Osteocyte (in vitro differentiated cells): ENCODE measurements around the gene CCDC93. TPM values are rescaled to one million over a fixed set of nuclear protein-coding genes. Genes with fewer than 3 reads are reported as not detected.

ENCODE experiments used
- DNase-seq: peaks from one replicate; pipeline ENCODE4 v3.0.0; 2021; ENCODE audit warnings: mixed read lengths; ENCODE audit not compliant: unreplicated experiment; ENCODE audit errors: extremely low spot score
- H3K27ac Mint-ChIP-seq: one replicate; pipeline ENCODE4 v1.8.0; 2021; ENCODE audit warnings: mild to moderate bottlenecking, mixed read lengths; ENCODE audit not compliant: unreplicated experiment
- H3K27me3 Mint-ChIP-seq: one replicate; pipeline ENCODE4 v1.8.0; 2021; ENCODE audit warnings: mixed read lengths; ENCODE audit not compliant: unreplicated experiment
- H3K36me3 Mint-ChIP-seq: one replicate; pipeline ENCODE4 v1.8.0; 2021; ENCODE audit warnings: mixed read lengths; ENCODE audit not compliant: unreplicated experiment
- H3K4me1 Mint-ChIP-seq: one replicate; pipeline ENCODE4 v1.8.0; 2021; ENCODE audit warnings: mixed read lengths; ENCODE audit not compliant: unreplicated experiment
- H3K4me3 Mint-ChIP-seq: one replicate; pipeline ENCODE4 v1.8.0; 2021; ENCODE audit warnings: mild to moderate bottlenecking, moderate library complexity, mixed read lengths; ENCODE audit not compliant: unreplicated experiment
- H3K9me3 Mint-ChIP-seq: one replicate; pipeline ENCODE4 v1.8.0; 2021; ENCODE audit warnings: mixed read lengths; ENCODE audit not compliant: unreplicated experiment
- CTCF ChIP-seq: fragments of 200-600 bp; sonication (generic); IDR thresholded peaks from 2 replicates; pipeline ENCODE4 v1.5.0; 2021; ENCODE audit warnings: antibody characterized with exemption, mild to moderate bottlenecking, moderate library complexity
- total RNA-seq: library from RNA; stranded (reverse); gene quantifications from 2 replicates; pipeline ENCODE4 v1.2.1, GENCODE V29; 2021

The CCDC93 gene
- total RNA-seq, 1 donor from 2014 or later: 23.3 TPM

GRCh38 chr2:117943013-117943672 lies 70.7 kb downstream of the CCDC93 start:
- Mint-ChIP-seq H3K4me3 (no peak overlapping the region), H3K4me1 (no peaks in the 10 kb centered on the region), H3K9me3 (no peaks in the 10 kb centered on the region), H3K27me3 (no peaks in the 10 kb centered on the region), H3K27ac (no peak overlapping the region), H3K36me3 (peaks cover 56% of the 10 kb centered on the region)
- no peak for TF ChIP-seq CTCF
- no peak for DNase-seq

GRCh38 chr2:117942551-117942950 lies 71.3 kb downstream of the CCDC93 start:
- no peak for DNase-seq
- no peak for TF ChIP-seq CTCF
- no peaks in the 10 kb centered on the region for H3K4me1 Mint-ChIP-seq
- H3K4me3 Mint-ChIP-seq: no peak overlapping the region
- H3K9me3 Mint-ChIP-seq: no peaks in the 10 kb centered on the region
- no peak overlapping the region for H3K27ac Mint-ChIP-seq
- peaks cover 54% of the 10 kb centered on the region for H3K36me3 Mint-ChIP-seq
- H3K27me3 Mint-ChIP-seq: no peaks in the 10 kb centered on the region

- TF ChIP-seq CTCF: no peak
- H3K27me3 Mint-ChIP-seq: no peaks in the 10 kb centered on the region
- no peaks in the 10 kb centered on the region for H3K9me3 Mint-ChIP-seq
- no peak overlapping the region for H3K4me3 Mint-ChIP-seq
- no peak overlapping the region for H3K27ac Mint-ChIP-seq
- H3K4me1 Mint-ChIP-seq: no peaks in the 10 kb centered on the region
- no peak for DNase-seq
- H3K36me3 Mint-ChIP-seq: peaks cover 50% of the 10 kb centered on the region
These were observed 72.2 kb downstream of the CCDC93 start for GRCh38 chr2:117941693-117942092.

GRCh38 chr2:117940436-117940835 lies 73.4 kb downstream of the CCDC93 start:
- Mint-ChIP-seq H3K27ac (no peak overlapping the region), H3K4me3 (no peak overlapping the region), H3K36me3 (peaks cover 51% of the 10 kb centered on the region), H3K27me3 (no peaks in the 10 kb centered on the region), H3K9me3 (no peaks in the 10 kb centered on the region), H3K4me1 (no peaks in the 10 kb centered on the region)
- TF ChIP-seq CTCF: no peak
- no peak for DNase-seq

GRCh38 chr2:117938611-117939010 lies 75.3 kb downstream of the CCDC93 start:
- no peak for DNase-seq
- H3K27me3 Mint-ChIP-seq: no peaks in the 10 kb centered on the region
- no peaks in the 10 kb centered on the region for H3K9me3 Mint-ChIP-seq
- no peak for TF ChIP-seq CTCF
- no peaks in the 10 kb centered on the region for H3K4me1 Mint-ChIP-seq
- no peak overlapping the region for H3K27ac Mint-ChIP-seq
- H3K36me3 Mint-ChIP-seq: peaks cover 53% of the 10 kb centered on the region
- no peak overlapping the region for H3K4me3 Mint-ChIP-seq
